Stimulated activated naive CD4-positive, alpha-beta T cell (primary cell): Measurements from ENCODE around the gene CFAP70.
A peak's percentile ranks its signal among the peaks of the same experiment; 100 is the strongest.
"Not testable (repeated sequence)": the region's sequence is repeated elsewhere in the genome, so short reads cannot be mapped to it uniquely, and the experiment has no call there.

Source experiments
- DNase-seq, 6 experiments: peaks; one replicate each; lab custom pipeline; 2025; lab: John Stamatoyannopoulos, UW

The CFAP70 gene

GRCh38 chr10:73339436-73339835, 19.2 kb downstream of the CFAP70 start:
- no peak for DNase-seq

DNA sequence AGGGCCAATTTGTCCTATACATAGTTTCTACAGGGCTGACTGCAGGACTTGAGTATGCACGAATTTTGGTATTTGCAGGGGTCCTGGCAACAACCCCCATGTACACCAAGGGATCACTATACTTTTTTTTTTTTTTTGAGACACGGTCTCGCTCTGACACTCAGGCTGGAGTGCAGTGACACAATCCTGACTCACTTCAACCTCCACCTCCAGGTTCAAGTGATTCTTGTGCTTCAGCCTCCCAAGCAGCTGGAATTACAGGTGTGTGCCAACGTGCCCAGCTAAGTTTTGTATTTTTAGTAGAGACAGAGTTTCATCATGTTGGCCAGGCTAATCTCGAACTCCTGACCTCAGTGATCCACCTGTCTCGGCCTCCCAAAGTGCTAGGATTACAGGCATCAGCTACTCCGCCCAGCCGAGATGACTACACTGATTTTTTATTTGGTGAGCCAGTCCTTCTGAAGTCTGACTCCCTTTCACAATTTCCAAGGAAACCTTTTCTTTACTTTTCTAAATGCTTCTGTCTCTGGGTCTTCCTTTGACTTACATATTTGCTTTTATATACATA, 19.8 kb downstream of the CFAP70 start:
- no peak for DNase-seq

DNA sequence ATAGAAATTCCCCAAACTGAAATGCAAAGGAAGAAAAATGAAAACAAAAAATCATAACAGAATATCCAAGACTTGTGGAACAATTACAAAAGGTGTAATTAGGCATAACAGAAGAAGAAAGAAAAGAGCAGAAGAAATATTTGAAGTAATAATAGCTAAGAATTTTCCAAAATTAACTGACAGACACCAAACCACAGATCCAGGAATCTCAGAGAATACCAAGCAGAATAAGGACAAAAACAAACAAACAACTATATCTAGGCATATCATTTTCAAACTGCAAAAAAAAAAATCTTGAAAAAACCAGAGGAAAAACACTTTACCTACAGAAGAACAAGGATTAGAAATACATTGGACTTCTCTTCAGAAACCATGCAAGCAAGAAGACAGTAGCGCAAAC, 25.5 kb downstream of the CFAP70 start:
- no peak for DNase-seq

- DNase-seq: no peak
These were observed 26.3 kb downstream of the CFAP70 start for GRCh38 chr10:73332379-73332778.

DNA sequence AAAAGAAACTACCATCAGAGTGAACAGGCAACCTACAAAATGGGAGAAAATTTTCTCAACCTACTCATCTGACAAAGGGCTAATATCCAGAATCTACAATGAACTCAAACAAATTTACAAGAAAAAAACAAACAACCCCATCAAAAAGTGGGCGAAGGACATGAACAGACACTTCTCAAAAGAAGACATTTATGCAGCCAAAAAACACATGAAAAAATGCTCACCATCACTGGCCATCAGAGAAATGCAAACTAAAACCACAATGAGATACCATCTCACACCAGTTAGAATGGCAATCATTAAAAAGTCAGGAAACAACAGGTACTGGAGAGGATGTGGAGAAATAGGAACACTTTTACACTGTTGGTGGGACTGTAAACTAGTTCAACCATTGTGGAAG, 30.1 kb downstream of the CFAP70 start:
- not testable (repeated sequence) for DNase-seq

DNA sequence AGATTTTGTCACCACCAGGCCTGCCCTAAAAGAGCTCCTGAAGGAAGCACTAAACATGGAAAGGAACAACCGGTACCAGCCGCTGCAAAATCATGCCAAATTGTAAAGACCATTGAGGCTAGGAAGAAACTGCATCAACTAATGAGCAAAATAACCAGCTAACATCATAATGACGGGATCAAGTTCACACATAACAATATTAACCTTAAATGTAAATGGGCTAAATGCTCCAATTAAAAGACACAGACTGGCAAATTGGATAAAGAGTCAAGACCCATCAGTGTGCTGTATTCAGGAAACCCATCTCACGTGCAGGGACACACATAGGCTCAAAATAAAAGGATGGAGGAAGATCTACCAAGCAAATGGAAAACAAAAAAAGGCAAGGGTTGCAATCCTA, 33.4 kb downstream of the CFAP70 start:
- DNase-seq: not testable (repeated sequence)

GRCh38 chr10:73323582-73323981, 35.1 kb downstream of the CFAP70 start:
- not testable (repeated sequence) for DNase-seq

DNA sequence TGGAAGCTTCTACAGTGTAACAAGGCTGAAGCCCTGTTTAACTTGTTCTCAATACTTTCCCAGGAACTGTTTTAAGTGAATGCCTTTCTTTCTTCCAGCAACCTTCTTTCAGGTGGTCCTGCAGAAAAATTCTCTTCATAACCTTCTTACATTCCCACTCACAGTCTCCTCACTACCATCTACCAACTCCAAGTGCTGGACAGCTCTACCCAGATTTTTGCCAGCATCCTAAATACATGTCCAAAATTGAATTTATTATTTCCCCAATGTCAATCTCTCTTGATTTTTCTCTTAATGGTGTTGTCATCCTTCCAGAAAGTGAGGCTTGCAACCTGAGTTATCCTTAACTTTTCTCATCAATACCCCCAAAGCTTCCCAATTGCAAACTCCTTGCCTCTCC, 48.2 kb downstream of the CFAP70 start:
- DNase-seq: no peak

DNA sequence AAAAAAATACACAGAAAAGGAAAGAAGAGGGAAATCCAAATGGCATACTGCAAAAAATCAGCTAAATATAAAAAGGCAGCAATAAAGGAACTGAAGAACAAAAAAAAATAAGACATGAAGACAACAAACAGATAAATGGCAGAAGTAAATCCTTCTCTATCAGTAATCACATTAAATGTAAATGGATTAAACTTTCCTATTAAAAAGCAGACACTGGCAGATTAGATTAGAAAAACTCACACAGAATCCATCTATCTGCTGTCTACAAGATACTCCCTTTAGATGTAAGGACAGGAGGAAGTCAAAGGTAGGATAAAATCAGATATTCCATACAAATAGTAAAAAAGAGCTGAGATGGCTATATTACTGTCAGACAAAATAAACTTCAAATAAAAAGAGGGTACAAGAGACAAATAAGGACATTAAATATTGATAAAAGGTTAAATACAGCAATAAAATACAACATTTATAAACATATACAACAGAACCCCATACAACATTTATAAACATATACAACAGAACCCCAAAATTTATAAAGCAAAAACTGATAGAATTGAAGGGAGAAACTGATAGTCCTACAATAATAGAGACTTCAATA, 51.4 kb downstream of the CFAP70 start:
- no peak for DNase-seq

DNA sequence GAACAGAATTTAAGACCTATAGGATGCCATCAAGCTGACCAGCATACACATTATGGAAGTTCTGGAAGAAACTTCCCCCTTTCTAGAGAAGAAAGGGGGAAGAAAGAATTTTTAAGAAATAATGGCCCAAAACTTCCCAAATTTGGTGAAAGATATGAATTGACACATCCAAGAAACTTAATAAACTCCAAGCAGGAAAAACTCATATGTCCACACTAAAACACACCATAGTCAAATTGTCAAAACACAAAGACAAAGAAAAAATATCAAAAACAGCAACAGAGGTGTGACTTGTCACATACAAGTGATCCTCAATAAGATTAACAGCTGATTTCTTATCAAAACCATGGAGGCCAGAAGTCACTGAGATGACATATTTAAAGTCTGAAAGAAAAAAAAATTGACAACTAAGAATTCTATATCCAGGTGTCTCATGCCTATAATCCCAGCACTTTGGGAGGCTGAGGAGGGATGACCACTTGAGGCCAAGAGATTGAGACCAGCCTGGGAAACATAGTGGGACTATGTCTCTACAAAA, 52.4 kb downstream of the CFAP70 start:
- no peak for DNase-seq

DNA sequence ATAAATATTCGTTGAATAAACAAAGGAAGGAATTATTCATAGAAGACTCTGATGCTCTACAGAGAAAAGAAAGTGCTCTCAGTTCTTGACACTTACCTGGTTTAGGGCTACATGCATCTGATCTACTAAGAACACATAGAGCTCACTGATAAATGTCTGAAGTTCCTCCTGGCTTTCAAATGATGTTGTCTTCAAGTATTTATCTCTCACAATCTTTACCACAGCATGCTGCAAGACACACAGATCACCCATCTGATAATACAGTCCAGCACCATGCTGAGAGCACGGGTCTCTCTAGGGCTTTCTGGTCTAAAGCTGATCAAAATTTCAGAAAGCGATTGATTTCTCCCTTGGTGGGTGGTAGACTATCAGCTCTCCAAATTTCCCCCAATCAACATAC, 61.7 kb downstream of the CFAP70 start:
- DNase-seq: no peak

DNA sequence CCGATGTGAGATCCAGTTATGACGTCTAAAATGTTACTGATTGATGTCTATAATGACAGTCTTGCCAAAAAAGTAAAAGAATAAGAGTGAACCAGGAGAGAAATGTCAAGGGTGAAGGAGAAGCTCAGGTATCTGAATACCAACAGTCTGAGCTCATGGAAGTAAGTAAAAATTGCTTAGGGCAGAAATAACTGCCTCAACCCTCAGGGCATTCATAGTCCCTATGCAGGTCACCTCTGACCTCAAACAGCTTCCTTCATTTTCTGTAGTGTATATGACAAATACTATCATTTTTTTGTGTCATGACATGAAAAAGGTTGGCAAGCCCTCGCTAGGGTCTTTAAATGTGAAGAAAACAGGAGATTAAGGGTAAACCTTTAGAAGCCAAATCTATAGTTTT, 65.2 kb downstream of the CFAP70 start:
- DNase-seq: no peak

- no peak for DNase-seq
These were observed 68.7 kb downstream of the CFAP70 start for GRCh38 chr10:73289958-73290357.

GRCh38 chr10:73287441-73287840, 71.2 kb downstream of the CFAP70 start:
- no peak for DNase-seq

- no peak for DNase-seq
These were observed 77.6 kb downstream of the CFAP70 start for GRCh38 chr10:73281097-73281496.

DNA sequence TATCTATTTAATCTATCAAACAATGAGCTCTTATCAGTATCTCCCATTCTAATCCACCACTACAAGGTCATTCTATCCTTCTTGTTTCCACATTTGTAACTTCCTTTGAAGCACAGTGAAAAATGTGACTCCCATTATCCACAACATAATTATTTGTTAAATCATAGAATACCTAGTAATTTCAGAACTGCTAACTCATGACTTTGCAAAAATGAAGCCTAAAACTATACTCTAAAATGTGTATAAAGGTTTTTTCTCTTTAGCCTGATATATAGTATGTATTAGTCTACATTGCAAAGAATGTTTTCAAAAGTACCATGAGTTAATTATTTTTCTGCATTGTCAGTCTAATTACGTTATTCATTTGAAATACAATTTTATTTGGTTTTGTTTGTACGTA, 94.2 kb downstream of the CFAP70 start:
- no peak for DNase-seq

DNA sequence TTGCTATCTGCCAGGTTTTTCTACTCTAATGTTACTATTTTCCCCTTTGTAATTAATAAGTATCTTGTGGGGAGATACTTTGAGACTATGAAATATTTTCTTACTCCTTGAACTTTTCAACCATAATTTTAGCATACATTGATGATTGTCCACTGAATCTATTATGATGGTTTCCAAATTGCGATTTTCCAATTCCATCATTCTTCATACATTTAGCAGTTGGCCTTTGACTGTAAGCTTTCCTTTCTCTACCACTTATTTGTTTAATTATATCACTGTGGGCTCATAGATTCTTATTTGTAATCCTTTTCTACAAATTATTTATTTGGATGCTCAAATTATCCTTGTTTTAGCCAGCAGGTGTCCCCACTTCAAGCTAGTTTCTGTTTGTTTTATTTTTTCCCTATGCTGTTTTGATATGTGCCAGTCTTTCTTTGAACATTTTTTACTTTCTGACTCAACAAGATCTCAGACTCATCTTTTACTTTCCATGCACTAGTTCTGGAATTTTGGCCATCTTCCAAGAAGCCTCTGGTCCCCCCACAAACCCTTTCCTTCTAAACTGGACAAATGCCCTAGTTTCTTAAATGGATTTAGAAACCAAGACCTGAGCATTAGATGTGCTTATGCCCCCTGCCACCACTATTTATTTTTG, 94.8 kb downstream of the CFAP70 start:
- no peak for DNase-seq

- no peak for DNase-seq
These were observed 95.6 kb downstream of the CFAP70 start for GRCh38 chr10:73262880-73263555.

DNA sequence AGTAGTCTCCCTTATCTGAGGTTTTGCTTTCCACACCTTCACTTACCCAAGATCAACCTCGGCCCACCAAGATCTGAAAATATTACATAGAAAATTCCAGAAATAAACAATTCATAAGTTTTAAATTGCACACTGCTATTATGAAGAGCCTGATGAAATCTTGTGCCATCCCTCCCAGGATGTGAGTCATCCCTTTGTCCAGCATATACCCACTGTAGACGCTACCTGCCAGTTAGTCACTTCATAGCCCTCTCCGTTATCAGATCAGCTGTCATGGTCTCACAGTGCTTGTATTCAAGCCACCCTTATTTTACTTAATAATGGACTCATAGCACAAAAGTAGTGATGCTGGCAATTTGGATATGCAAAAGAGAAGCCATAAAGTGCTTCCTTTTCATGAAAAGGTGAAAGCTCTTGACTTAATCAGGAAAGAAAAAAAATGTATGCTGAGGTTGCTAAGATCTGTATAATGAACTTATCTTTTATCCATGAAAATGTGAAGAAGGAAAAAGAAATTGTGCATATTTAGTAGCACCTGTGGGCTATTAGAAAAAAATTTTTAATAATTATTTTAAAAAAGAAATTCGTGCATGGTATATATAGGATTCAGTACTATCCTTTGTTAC, 96.4 kb downstream of the CFAP70 start:
- DNase-seq: no peak

- DNase-seq: no peak
These were observed 97.2 kb downstream of the CFAP70 start for GRCh38 chr10:73261362-73261995.

- not testable (repeated sequence) for DNase-seq
These were observed 100.1 kb downstream of the CFAP70 start for GRCh38 chr10:73258612-73259011.

GRCh38 chr10:73253225-73253555, 105.5 kb downstream of the CFAP70 start:
- peak in 1 of 6 experiments; percentile 33 for DNase-seq
